Mesendoderm (in vitro differentiated cells): ENCODE data around the gene KRTAP7-1. TPM values are rescaled to one million over a fixed set of nuclear protein-coding genes. Genes with fewer than 3 reads are reported as not detected.
A peak's percentile ranks its signal among the peaks of the same experiment; 100 is the strongest.

ENCODE experiments used
- DNase-seq: peaks from one replicate; pipeline ENCODE4 v3.0.0; 2013
- H2AK5ac ChIP-seq: 2 replicates; pipeline ENCODE4 v1.6.1; 2013; ENCODE audit warnings: low read length, inconsistent platforms
- H2BK120ac ChIP-seq: 2 replicates; pipeline ENCODE4 v1.6.1; 2013; ENCODE audit warnings: low read depth, mild to moderate bottlenecking, low read length, moderate library complexity, mixed read lengths
- H2BK15ac ChIP-seq: replicated peaks from 2 replicates; pipeline ENCODE4 v1.6.1; 2013; ENCODE audit warnings: low read depth, mild to moderate bottlenecking, moderate library complexity
- H2BK5ac ChIP-seq: 2 replicates; pipeline ENCODE4 v1.6.1; 2013; ENCODE audit warnings: low read length, inconsistent platforms
- H3K18ac ChIP-seq: 2 replicates; pipeline ENCODE4 v1.6.1; 2013; ENCODE audit warnings: mild to moderate bottlenecking, low read length, mixed read lengths
- H3K23ac ChIP-seq: one replicate; pipeline ENCODE4 v1.6.1; 2013; ENCODE audit warnings: low read length
- H3K27ac ChIP-seq: 2 replicates; pipeline ENCODE4 v1.5.1; 2013; ENCODE audit warnings: low read depth, mild to moderate bottlenecking, inconsistent platforms, low read length, moderate library complexity
- H3K27me3 ChIP-seq: 2 replicates; pipeline ENCODE4 v1.6.1; 2013; ENCODE audit warnings: low read length, control low read depth, mild to moderate bottlenecking, inconsistent platforms; ENCODE audit not compliant: insufficient read depth, poor library complexity
- H3K36me3 ChIP-seq: 2 replicates; pipeline ENCODE4 v1.6.1; 2013; ENCODE audit warnings: low read length, inconsistent platforms; ENCODE audit not compliant: control insufficient read depth, insufficient read depth
- H3K4ac ChIP-seq: one replicate; pipeline ENCODE4 v1.6.1; 2013; ENCODE audit warnings: low read depth, mild to moderate bottlenecking, low read length, moderate library complexity
- H3K4me1 ChIP-seq: 2 replicates; pipeline ENCODE4 v1.6.1; 2013; ENCODE audit warnings: low read depth, low read length, inconsistent platforms; ENCODE audit not compliant: control insufficient read depth
- H3K4me2 ChIP-seq: 2 replicates; pipeline ENCODE4 v1.6.1; 2013; ENCODE audit warnings: low read length
- H3K4me3 ChIP-seq: 2 replicates; pipeline ENCODE4 v1.5.1; 2013; ENCODE audit warnings: mild to moderate bottlenecking, low read length
- H3K56ac ChIP-seq: one replicate; pipeline ENCODE4 v1.6.1; 2013; ENCODE audit warnings: low read length
- H3K79me1 ChIP-seq: 2 replicates; pipeline ENCODE4 v1.6.1; 2013; ENCODE audit warnings: low read length, inconsistent platforms
- H3K79me2 ChIP-seq: 2 replicates; pipeline ENCODE4 v1.6.1; 2013; ENCODE audit warnings: mild to moderate bottlenecking, low read length; ENCODE audit not compliant: control insufficient read depth, insufficient read depth
- H3K9ac ChIP-seq: 2 replicates; pipeline ENCODE4 v1.6.1; 2013; ENCODE audit warnings: low read length, inconsistent platforms
- H4K5ac ChIP-seq: one replicate; pipeline ENCODE4 v1.6.1; 2013; ENCODE audit warnings: low read length
- H4K8ac ChIP-seq: one replicate; pipeline ENCODE4 v1.6.1; 2013; ENCODE audit warnings: low read depth, mild to moderate bottlenecking, control low read depth, low read length, moderate library complexity
- WGBS: extraction: QIAGEN DNeasy Blood & Tissue Kit; methylation state at CpG from one replicate; pipeline ENCODE4 v1.1.7; 2013; ENCODE audit warnings: low lambda C conversion rate, missing lambda C conversion rate; ENCODE audit not compliant: insufficient coverage; ENCODE audit errors: extremely low coverage; 5-methylcytosine and 5-hydroxymethylcytosine counted together
- polyA plus RNA-seq, 2 experiments: library from polyadenylated mRNA; stranded (reverse); fragments of 200-250 nt; gene quantifications; one replicate each; pipeline ENCODE4 v1.2.3, GENCODE V29; 2013

The KRTAP7-1 gene, protein sequence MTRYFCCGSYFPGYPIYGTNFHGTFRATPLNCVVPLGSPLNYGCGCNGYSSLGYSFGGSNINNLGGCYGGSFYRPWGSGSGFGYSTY
- not detected for polyA plus RNA-seq (2013, experiment 1 of 2)
- not detected for polyA plus RNA-seq (2013, experiment 2 of 2)

DNA sequence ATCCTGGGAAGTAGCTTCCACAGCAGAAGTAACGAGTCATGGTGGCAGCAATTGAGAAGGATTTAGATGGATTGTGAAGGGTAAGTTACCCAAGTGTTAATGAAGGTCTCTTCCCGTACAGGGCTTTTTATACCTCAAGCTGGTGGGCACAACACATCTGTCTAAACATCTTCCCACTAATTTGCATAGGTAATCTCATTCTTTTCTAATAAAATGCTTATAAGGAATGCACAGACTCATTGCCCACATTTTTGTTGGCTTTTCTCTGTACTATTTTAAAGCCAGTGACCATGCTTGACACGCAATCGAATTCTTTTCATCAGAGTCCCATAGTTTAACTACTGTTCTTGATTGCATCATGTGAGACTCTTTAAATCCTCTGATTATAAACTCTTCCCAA, at the start of gene KRTAP7-1:
TSS of gene KRTAP7-1 (minus strand) at position 101 of the 400 bp plus-strand sequence. CDS start at position 40, 61 bp downstream.
- no peak within 1 kb of the TSS for H2AK5ac ChIP-seq
- no peak within 1 kb of the TSS for H4K8ac ChIP-seq
- H3K9ac ChIP-seq = no peak within 1 kb of the TSS
- H2BK120ac ChIP-seq = no peak within 1 kb of the TSS
- no peak within 1 kb of the TSS for H3K18ac ChIP-seq
- H3K23ac ChIP-seq = no peak within 1 kb of the TSS
- no peaks in the 10 kb centered on the region for H3K4me1 ChIP-seq
- no peaks in the 10 kb centered on the region for H3K36me3 ChIP-seq
- H3K4me2 ChIP-seq = no peak within 1 kb of the TSS
- WGBS = no CpG with 5 or more reads among the region's 4 CpGs
- H3K79me1 ChIP-seq = no peaks in the 10 kb centered on the region
- H3K4me3 ChIP-seq = no peak within 1 kb of the TSS
- H3K56ac ChIP-seq = no peak within 1 kb of the TSS
- no peak within 1 kb of the TSS for H2BK5ac ChIP-seq
- H4K5ac ChIP-seq = no peak within 1 kb of the TSS
- no peak within 1 kb of the TSS for H2BK15ac ChIP-seq
- H3K27ac ChIP-seq = no peak within 1 kb of the TSS
- H3K4ac ChIP-seq = no peak within 1 kb of the TSS
- no peak for DNase-seq
- H3K79me2 ChIP-seq = no peaks in the 10 kb centered on the region
- H3K27me3 ChIP-seq = no peaks in the 10 kb centered on the region

DNA sequence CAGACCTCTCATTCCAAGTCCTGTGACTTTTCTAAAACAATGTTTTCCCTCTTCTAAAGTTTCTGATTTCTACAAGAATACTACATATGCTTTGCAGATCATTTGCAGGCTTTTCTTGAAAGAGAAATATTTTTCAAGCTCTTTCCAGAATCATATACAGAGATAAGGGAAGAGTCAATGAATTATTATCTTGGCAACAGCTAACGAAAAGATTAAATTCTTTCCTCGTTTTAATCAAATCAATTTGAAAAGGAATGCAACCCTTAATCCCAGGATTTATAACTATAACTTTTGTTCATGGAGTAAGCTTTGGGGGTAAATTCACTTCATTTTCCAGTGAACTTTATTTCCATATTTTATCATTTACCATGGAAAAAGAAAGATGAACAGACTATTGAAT, 45.0 kb upstream of the KRTAP7-1 start:
- no CpG with 5 or more reads among the region's 2 CpGs for WGBS
- Histone ChIP-seq H2BK5ac (no peak overlapping the region), H2BK120ac (no peak overlapping the region), H3K36me3 (no peaks in the 10 kb centered on the region), H3K4me3 (no peak overlapping the region), H3K4me1 (no peaks in the 10 kb centered on the region), H3K79me1 (no peaks in the 10 kb centered on the region), H4K5ac (no peak overlapping the region), H3K4me2 (no peak overlapping the region), H3K4ac (no peak overlapping the region), H3K56ac (no peak overlapping the region), H3K23ac (no peak overlapping the region), H3K79me2 (no peaks in the 10 kb centered on the region), H3K18ac (no peak overlapping the region), H3K27me3 (no peaks in the 10 kb centered on the region), H3K27ac (no peak overlapping the region), H2AK5ac (no peak overlapping the region), H2BK15ac (no peak overlapping the region), H3K9ac (no peak overlapping the region), H4K8ac (no peak overlapping the region)
- DNase-seq = no peak

DNA sequence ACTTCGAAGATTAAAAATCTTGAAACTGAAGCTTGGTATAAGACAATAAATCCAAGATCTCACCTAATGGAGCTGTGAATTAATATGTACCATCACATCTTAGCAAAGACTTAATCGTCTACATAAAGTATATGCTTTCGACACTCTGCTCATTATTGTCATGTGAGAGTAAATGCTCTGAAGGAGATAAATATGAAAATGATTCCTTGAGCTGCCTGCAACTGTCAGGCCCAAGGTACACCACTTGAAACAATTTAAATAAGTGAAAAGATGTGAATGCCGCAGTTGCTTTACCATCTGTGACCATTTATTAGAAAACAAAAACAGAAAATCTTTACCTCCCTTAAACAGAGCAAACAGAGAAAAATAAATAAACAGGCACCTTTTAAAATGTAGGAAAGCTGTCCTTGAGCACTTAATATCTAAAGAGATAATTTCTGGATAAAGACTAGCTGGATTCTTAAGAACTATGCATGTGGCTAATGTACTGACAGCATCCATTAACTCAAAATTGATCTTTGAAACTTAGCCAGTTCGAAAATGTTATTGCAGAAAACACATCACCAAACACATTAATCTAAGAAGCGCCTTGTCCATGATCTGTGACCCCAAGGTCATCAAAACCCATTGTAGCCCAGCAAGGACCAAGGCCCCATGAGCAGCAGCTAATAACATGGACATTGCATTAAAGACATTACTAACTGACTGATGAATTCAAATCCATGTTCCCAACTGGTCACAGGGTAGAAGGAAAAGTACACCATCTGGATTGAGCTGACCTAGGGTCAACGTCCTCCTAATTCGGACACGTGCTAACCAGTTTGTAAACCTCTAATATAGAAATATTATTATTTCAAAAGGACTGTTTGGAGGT, 18.3 kb upstream of the KRTAP7-1 start:
- no CpG with 5 or more reads among the region's 9 CpGs for WGBS
- no peak overlapping the region for H4K8ac ChIP-seq
- H2AK5ac ChIP-seq = no peak overlapping the region
- no peak overlapping the region for H3K4ac ChIP-seq
- no peak overlapping the region for H3K18ac ChIP-seq
- no peak overlapping the region for H3K27ac ChIP-seq
- no peak overlapping the region for H3K9ac ChIP-seq
- H3K79me2 ChIP-seq = no peaks in the 10 kb centered on the region
- no peak overlapping the region for H3K4me2 ChIP-seq
- no peak overlapping the region for H3K4me3 ChIP-seq
- no peak overlapping the region for H4K5ac ChIP-seq
- H3K4me1 ChIP-seq = no peaks in the 10 kb centered on the region
- H2BK15ac ChIP-seq = no peak overlapping the region
- no peaks in the 10 kb centered on the region for H3K27me3 ChIP-seq
- no peak overlapping the region for H3K23ac ChIP-seq
- H3K79me1 ChIP-seq = no peaks in the 10 kb centered on the region
- DNase-seq = no peak
- H3K56ac ChIP-seq = no peak overlapping the region
- no peak overlapping the region for H2BK120ac ChIP-seq
- H2BK5ac ChIP-seq = no peak overlapping the region
- no peaks in the 10 kb centered on the region for H3K36me3 ChIP-seq

DNA sequence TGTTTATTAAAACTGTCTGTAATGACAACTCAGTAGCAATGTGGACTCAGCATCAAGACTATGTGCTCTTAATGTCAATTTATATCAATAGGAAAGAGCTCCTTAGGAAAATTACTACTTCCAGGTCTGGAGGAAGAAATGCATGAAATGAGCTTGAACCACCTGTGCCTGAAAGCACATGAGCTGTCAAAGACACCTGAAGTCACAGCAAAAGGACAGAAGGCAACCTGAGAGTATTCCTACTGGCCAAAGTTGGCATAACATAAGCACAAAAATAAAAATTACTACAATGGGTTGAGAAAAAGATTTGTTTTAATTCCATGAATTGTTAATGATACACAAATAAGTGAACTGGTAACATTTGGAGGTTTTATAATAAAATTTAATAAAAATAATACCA, 13.4 kb upstream of the KRTAP7-1 start:
- no peak overlapping the region for H3K23ac ChIP-seq
- no peak overlapping the region for H3K4ac ChIP-seq
- no peak overlapping the region for H4K5ac ChIP-seq
- no peak overlapping the region for H3K4me2 ChIP-seq
- H2BK120ac ChIP-seq = no peak overlapping the region
- no peak overlapping the region for H3K4me3 ChIP-seq
- H2BK15ac ChIP-seq = no peak overlapping the region
- no peak overlapping the region for H2AK5ac ChIP-seq
- H3K4me1 ChIP-seq = no peaks in the 10 kb centered on the region
- H3K79me2 ChIP-seq = no peaks in the 10 kb centered on the region
- no peaks in the 10 kb centered on the region for H3K27me3 ChIP-seq
- DNase-seq = peak; percentile 12
- no peaks in the 10 kb centered on the region for H3K36me3 ChIP-seq
- H3K18ac ChIP-seq = no peak overlapping the region
- no peak overlapping the region for H3K56ac ChIP-seq
- H4K8ac ChIP-seq = no peak overlapping the region
- no peaks in the 10 kb centered on the region for H3K79me1 ChIP-seq
- H2BK5ac ChIP-seq = no peak overlapping the region
- H3K27ac ChIP-seq = no peak overlapping the region
- H3K9ac ChIP-seq = no peak overlapping the region

DNA sequence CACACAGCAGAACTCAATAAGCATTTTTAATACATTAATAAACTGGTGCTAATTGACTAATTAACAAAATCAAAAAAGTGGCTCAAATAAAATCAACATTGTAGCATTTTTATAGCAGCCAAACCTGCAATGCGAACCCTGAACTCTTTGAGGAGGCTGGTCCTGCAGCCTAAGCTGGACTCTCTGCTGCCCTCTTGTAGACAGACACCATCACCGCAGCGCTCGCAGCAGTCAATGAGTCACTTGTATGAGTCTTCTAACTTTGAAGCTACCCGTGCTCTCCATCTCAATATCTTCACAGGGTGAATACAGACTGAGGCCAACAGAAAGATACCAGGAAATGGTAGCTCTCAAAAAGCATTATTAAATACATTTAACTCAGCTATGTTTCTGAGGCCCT, 9.7 kb upstream of the KRTAP7-1 start:
- H4K5ac ChIP-seq = no peak overlapping the region
- H3K18ac ChIP-seq = no peak overlapping the region
- H3K4me3 ChIP-seq = no peak overlapping the region
- no peak overlapping the region for H3K9ac ChIP-seq
- no peak overlapping the region for H3K4me2 ChIP-seq
- H2BK15ac ChIP-seq = no peak overlapping the region
- H3K36me3 ChIP-seq = no peaks in the 10 kb centered on the region
- no peaks in the 10 kb centered on the region for H3K79me1 ChIP-seq
- H3K56ac ChIP-seq = no peak overlapping the region
- no peak overlapping the region for H3K27ac ChIP-seq
- H2BK120ac ChIP-seq = no peak overlapping the region
- no peak overlapping the region for H2BK5ac ChIP-seq
- peak; percentile 71 for DNase-seq
- no peaks in the 10 kb centered on the region for H3K4me1 ChIP-seq
- no peak overlapping the region for H3K23ac ChIP-seq
- H3K79me2 ChIP-seq = no peaks in the 10 kb centered on the region
- no peak overlapping the region for H3K4ac ChIP-seq
- no CpG with 5 or more reads among the region's 5 CpGs for WGBS
- no peak overlapping the region for H4K8ac ChIP-seq
- H3K27me3 ChIP-seq = no peaks in the 10 kb centered on the region
- H2AK5ac ChIP-seq = no peak overlapping the region
